ENCODE measurements around the gene ADGRL3.

DNA sequence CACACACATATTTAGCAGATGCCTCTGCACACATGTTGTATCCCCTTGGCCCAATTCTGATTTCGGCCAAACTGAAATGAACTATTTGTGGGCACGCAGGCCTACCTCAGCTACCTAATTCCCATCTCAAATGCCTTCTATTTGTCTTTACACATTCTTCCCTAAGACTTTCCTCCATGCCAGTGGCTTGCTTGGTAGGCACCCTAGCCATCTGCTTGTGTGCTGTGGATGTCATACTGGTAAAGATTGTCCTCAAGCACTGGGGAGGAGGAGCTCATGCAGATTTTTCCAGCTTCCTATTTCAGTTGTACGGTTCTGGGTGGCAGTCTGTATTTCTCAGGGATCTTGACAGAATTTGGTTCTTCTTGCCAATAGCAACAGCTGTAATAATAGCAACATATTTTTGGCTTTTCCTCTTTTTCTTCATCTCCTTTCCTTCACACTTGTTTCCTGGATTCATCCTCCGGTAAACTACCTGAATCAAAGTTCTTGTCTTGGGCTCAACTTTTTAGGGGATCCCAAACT, 514.3 kb downstream of the ADGRL3 start:
- no peak for TF ChIP-seq POLR2A (IDR thresholded peaks at IDR 0.05)
- TF ChIP-seq, protein P1, sequence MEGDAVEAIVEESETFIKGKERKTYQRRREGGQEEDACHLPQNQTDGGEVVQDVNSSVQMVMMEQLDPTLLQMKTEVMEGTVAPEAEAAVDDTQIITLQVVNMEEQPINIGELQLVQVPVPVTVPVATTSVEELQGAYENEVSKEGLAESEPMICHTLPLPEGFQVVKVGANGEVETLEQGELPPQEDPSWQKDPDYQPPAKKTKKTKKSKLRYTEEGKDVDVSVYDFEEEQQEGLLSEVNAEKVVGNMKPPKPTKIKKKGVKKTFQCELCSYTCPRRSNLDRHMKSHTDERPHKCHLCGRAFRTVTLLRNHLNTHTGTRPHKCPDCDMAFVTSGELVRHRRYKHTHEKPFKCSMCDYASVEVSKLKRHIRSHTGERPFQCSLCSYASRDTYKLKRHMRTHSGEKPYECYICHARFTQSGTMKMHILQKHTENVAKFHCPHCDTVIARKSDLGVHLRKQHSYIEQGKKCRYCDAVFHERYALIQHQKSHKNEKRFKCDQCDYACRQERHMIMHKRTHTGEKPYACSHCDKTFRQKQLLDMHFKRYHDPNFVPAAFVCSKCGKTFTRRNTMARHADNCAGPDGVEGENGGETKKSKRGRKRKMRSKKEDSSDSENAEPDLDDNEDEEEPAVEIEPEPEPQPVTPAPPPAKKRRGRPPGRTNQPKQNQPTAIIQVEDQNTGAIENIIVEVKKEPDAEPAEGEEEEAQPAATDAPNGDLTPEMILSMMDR (IDR thresholded peaks at IDR 0.05) = no peak
- TF ChIP-seq EP300 (IDR thresholded peaks at IDR 0.05) = no peak
